GM19035 (cell line): ENCODE results near the gene SLC23A2.
"Not testable (repeated sequence)": the region's sequence is repeated elsewhere in the genome, so short reads cannot be mapped to it uniquely, and the experiment has no call there.

Experiments
- ATAC-seq: cut with Tn5 transposase; IDR thresholded peaks from one replicate; pipeline ENCODE4 v1.9.1; 2021; ENCODE audit not compliant: unreplicated experiment

Gene SLC23A2

GRCh38 chr20:5001174-5002076 is at the start of gene SLC23A2:
SLC23A2 (minus strand) TSS chr20:5001510; CDS start chr20:4932562, 68,948 bp downstream.
- peak; percentile 58 for ATAC-seq

- no peak for ATAC-seq
Observed at GRCh38 chr20:5046656-5047339, 45.5 kb upstream of the SLC23A2 start.

- ATAC-seq = no peak
Observed at GRCh38 chr20:5045906-5046305, 44.6 kb upstream of the SLC23A2 start.

- ATAC-seq = no peak
Observed at GRCh38 chr20:5044075-5044620, 42.8 kb upstream of the SLC23A2 start.

- ATAC-seq = no peak
Observed at GRCh38 chr20:5041433-5041832, 40.1 kb upstream of the SLC23A2 start.

- no peak for ATAC-seq
Observed at GRCh38 chr20:5040345-5040744, 39.0 kb upstream of the SLC23A2 start.

GRCh38 chr20:5039889-5040288 is 38.6 kb upstream of the SLC23A2 start:
- ATAC-seq = no peak

GRCh38 chr20:5039255-5039657 is 37.9 kb upstream of the SLC23A2 start:
- ATAC-seq = no peak

- no peak for ATAC-seq
Observed at GRCh38 chr20:5036828-5037227, 35.5 kb upstream of the SLC23A2 start.

- ATAC-seq = not testable (repeated sequence)
Observed at GRCh38 chr20:5035518-5035917, 34.2 kb upstream of the SLC23A2 start.

- ATAC-seq = no peak
Observed at GRCh38 chr20:5033566-5033965, 32.3 kb upstream of the SLC23A2 start.

- not testable (repeated sequence) for ATAC-seq
Observed at GRCh38 chr20:5031701-5032100, 30.4 kb upstream of the SLC23A2 start.

GRCh38 chr20:5031206-5031557 is 29.9 kb upstream of the SLC23A2 start:
- no peak for ATAC-seq

GRCh38 chr20:5030348-5031205 is 29.3 kb upstream of the SLC23A2 start:
- no peak for ATAC-seq

- not testable (repeated sequence) for ATAC-seq
Observed at GRCh38 chr20:5028258-5029059, 27.1 kb upstream of the SLC23A2 start.

GRCh38 chr20:5024982-5025381 is 23.7 kb upstream of the SLC23A2 start:
- no peak for ATAC-seq

- ATAC-seq = no peak
Observed at GRCh38 chr20:5024103-5024502, 22.8 kb upstream of the SLC23A2 start.

- not testable (repeated sequence) for ATAC-seq
Observed at GRCh38 chr20:5023171-5023570, 21.9 kb upstream of the SLC23A2 start.

GRCh38 chr20:5020760-5021159 is 19.4 kb upstream of the SLC23A2 start:
- no peak for ATAC-seq
